ENCODE measurements around the gene CEMP1.
"Not testable (repeated sequence)": the region's sequence is repeated elsewhere in the genome, so short reads cannot be mapped to it uniquely, and the experiment has no call there.

The CEMP1 gene, protein sequence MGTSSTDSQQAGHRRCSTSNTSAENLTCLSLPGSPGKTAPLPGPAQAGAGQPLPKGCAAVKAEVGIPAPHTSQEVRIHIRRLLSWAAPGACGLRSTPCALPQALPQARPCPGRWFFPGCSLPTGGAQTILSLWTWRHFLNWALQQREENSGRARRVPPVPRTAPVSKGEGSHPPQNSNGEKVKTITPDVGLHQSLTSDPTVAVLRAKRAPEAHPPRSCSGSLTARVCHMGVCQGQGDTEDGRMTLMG

DNA sequence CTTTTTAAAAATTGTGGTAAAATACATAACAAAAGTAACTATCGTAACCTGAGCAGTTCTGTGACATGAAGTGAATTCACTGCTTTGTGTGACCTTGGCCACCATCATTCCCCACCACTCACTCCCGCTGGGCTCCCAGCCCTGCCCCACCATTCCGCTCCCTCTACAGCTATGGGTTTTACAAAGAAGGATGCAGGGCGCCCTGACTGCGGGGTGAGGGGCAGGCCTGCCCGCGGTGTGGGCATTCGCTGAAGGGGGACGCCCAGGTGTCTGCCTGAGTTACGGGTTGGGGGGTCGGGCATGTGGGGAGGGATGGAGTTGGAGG lies at the start of gene CEMP1:
Gene CEMP1, minus strand, starts transcription at position 38 of the 325 bp plus-strand sequence. CDS start 335 bp downstream, outside the sequence.
- DNase-seq (ENCODE audit: low spot score), result no peak

DNA sequence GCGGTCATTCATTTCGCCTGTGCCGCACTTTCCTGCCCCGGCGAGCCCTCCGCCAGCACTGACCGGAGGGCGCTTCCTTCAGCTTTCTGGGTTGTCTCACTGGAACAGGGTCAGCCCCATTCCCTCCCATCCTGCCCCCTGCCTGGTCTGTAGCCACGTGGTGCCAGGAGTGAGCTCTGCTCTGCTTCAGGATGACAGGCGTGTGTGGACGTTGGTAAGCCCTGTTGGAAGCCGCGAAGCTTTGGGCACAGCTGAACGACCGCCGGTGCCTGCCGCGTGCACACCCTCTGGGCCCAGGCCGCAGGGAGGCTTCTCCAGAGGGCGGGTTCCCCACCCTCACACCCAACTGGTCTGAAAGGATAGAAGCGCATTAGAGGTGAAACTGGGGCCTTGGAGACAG lies 49.6 kb upstream of the CEMP1 start:
- not testable (repeated sequence) for DNase-seq (ENCODE audit: low spot score)

DNA sequence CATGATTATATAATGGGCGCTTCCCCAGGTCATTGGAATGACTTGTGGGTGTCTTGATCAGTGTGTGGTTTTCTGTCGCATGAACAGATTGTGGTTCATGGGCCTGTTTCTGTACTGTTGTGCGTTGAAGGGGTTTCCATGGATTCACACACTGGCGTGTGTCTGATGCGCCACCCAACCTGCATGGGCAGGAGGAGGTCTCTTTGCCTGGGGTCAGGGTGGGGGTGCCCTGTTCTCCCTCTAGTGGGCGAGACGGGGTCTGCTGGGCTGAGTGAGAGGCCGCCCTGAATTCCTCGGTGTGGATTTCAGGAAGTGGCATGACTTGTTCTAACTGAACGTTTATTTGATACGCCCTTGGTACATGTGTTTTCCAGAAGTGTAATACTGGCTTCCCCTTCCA lies 48.9 kb upstream of the CEMP1 start:
- not testable (repeated sequence) for DNase-seq (ENCODE audit: low spot score)

DNA sequence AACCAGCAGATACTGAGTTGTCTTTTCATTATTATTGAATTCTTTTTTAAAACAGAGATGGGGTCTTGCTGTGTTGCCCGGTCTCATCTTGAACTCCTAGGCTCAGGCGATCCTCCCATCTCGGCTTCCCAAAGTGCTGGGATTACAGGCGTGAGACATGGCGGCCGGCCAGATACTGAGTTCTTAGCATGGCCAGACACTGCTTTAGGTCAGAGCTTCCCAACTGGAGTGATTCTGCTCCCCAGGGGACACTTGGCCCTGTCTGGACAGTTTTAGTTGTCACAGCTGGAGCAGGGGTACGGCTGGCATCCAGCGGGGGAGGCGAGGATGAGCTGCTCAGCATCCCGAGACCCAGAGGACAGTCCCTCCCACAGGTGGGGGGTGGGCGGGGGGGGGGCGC lies 47.7 kb upstream of the CEMP1 start:
- DNase-seq (ENCODE audit: low spot score), result not testable (repeated sequence)

DNA sequence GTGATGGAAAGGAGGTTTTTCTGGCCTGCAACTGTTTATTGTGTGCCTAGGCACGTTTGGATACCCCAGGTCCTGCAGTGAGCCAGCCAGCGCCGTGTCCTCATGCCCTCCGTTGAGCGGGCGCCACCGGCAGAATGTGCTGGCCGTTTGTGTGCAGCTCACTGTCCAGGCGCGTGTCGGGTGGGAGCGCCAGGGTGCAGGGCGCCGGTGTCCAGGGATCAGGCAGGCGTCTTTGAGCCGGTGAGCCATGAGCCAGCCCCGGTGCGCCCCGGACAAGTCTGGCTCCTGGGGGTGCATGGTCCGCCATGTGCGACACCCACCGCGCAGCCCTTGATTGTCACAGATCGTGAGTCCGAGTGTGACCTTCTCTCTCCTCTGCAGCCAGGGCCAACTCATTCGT lies 45.8 kb upstream of the CEMP1 start:
- not testable (repeated sequence) for DNase-seq (ENCODE audit: low spot score)

DNA sequence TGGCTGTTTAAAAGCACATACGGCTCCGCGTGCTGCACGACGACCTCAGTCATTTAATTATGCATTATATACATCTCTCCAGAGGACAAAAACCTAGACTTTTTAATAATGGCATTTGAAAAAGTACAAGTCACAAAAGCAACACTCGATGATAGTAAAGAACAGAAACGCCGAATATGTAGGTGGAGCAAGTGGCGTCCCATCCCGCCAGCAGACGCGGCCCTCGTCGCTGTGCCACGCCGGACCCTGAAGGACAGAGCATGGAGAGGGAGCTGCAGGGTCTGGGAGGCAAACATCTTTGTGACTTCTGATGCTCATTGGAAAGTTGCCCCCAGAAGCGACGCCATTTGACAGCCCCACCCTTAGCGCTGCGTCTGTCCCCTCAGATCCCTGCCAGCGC lies 44.6 kb upstream of the CEMP1 start:
- DNase-seq (ENCODE audit: low spot score), result not testable (repeated sequence)

DNA sequence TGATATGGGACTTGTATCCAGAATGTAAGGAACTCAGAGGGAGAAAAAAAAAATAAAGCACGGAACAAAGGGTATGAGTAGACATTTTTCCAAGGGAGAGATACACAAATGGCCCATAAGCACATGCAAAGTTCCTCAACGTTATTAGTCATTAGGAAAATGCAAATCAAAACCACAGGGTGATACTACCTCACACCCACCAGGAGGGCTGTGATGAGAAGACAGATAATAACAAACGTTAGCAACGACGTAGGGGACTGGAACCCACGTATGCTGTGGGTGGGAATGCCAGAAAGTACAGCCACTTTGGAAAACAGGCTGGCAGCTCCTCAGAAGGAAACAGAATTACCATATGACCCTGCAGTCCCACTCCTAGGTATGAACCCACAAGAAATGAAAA lies 41.5 kb upstream of the CEMP1 start:
- DNase-seq (ENCODE audit: low spot score), result not testable (repeated sequence)

DNA sequence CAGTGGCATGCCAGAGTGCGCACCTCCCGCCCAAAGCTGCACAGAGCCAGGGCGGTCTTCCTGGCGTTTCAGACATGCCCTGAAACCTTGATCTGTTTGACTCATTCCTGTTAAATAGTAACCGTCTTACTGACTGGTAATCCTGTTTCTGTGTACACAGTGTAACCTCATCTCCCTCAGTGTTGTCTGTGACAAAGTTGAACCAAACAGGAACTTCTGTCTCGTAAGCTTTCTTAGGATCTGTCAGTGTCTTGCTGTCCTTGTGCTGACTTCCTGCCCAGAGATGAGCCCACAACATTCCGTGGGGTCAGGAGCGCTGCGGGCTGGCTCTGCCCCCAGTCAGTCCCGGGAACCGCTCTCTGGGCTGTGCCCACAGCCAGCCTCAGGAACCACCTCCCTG lies 37.4 kb upstream of the CEMP1 start:
- DNase-seq (ENCODE audit: low spot score), result not testable (repeated sequence)

DNA sequence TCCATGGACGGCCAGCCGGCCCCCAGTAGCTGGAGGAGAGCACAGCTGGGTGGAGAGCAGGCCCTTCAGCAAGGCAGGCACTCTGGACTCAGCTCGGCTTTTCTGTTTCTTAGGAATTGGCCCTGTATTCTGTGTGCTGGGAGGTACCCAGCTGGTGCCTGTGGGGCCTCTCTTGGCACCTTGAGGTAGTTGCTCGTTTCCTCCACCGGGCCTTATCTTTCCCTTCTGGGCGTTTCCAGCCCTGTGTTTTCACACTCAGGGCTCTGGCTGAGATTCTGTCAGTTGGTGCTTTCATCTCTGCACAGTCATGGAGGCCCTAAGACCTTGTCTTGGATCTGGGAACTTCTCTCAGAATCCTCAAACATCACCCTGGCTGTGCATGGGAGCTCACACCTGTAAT lies 36.3 kb upstream of the CEMP1 start:
- not testable (repeated sequence) for DNase-seq (ENCODE audit: low spot score)

DNA sequence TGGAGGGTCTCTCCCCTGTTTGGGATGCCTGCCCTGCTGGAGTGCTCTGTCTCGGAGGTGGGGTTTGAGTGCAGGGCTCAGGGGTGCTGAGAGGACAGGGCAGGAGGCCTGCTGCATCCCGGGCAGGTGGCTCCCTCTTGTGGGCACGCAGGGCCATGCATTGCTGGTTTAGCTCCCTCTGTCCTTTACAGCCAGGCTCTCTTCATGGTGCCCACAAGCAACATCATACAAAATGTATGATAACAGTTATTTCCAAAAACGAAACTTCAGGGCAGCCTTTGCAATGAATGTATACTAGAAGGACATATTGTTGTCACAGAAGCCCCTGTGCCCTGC lies 29.6 kb upstream of the CEMP1 start:
- not testable (repeated sequence) for DNase-seq (ENCODE audit: low spot score)

DNA sequence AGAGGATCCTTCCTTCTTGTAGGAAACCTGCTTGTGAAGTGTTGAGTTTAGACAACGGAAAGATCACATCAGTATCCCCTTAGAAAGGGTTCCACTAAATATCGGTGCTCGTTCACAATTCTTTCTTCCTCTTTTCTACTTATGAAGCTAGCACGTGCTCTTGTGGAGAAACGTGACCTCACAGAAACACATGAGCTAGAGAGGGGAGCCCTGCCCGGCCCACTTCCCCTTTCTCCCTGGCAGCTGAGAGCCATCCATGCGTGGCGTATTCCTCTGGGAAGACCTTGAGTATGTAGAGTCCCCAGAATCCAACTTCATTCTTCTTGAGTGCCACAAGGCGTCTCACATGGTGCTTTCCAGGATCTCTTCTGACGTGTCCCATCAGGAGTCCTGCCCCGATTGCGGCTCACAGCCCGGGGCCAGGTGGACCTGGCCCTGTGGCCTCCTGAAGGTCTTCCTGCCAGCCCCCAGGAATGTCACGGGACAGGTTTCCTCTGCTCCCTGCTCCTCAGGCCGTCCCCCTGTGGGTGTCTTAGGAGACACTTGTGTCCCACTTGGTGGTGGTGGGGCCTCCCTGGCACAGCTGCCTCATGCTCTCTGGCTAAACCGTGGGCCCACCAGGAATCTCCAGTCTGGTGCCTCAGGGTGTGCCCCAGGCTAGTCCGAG lies 29.1 kb upstream of the CEMP1 start:
- DNase-seq (ENCODE audit: low spot score), result not testable (repeated sequence)

DNA sequence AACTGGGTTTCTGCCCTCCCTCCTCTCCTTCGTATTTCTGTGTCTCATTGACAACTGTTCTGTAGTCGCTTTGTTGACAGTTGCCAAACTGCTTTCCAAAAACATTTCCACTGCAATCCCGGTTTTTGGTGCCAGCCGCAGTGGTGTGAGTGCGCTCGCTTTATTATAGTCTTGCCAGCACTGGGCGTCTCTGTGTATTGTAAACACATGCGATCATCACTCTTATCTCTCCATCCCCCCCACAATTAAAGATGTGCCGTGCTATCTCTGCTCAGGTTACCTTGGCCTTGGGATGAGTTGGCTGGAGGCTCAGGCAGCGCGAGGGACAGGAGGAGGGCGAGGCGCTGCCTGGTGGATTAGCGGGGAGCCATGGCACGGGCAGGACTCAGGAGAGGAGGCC lies 25.9 kb upstream of the CEMP1 start:
- DNase-seq (ENCODE audit: low spot score), result not testable (repeated sequence)

DNA sequence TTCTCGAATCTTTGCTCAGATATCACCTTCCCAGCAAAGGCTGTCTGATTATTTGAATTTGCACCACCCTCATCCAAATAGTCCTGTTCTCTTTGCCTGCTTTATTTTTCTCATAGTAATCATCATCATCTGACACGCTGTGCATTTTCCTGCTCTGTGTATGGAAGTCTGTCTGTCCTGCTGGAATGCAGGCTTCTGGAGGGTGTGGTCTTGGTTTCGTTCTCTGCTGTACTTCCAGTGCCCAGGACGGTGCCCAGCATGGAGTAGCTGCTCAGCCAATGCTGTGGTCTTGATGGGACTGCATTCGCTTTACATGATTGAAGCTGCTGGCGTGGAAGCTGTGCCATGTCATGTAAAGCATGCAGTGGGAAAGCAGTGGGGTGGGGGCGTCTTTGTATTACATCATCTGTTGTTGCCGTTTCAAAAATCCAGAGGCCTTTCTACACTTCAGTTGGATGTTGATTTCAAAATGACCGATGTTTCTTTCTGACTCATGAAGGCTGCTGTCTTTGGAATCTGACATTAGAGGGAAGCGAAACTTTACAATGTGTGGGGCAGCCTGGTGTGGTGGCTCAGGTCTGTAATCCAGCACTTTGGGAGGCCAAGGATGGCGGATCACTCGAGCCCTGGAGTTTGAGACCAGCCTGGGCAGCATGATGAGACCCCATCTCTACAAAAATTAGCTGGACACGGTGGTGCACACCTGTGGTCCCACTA lies 23.7 kb upstream of the CEMP1 start:
- not testable (repeated sequence) for DNase-seq (ENCODE audit: low spot score)

DNA sequence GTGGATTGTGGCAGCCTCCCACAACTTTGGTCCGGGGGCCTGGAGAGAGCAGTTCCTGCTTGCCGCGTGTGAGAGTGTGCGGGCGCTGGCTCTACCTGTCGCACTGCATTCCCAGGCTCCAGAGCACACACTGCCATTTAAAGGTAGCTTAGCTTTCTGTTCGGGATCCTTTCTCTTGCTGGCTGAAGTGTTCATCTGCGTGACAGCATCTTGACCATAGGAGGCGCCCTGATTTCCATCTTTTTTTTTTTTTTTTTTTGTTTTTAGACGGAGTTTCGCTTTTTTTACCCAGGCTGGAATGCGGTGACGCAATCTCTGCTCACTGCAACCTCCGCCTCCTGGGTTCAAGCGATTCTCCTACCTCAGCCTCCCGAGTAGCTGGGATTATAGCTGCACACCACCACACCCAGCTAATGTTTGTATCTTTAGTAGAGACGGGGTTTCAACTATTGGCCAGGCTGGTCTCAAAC lies 20.2 kb upstream of the CEMP1 start:
- not testable (repeated sequence) for DNase-seq (ENCODE audit: low spot score)

DNA sequence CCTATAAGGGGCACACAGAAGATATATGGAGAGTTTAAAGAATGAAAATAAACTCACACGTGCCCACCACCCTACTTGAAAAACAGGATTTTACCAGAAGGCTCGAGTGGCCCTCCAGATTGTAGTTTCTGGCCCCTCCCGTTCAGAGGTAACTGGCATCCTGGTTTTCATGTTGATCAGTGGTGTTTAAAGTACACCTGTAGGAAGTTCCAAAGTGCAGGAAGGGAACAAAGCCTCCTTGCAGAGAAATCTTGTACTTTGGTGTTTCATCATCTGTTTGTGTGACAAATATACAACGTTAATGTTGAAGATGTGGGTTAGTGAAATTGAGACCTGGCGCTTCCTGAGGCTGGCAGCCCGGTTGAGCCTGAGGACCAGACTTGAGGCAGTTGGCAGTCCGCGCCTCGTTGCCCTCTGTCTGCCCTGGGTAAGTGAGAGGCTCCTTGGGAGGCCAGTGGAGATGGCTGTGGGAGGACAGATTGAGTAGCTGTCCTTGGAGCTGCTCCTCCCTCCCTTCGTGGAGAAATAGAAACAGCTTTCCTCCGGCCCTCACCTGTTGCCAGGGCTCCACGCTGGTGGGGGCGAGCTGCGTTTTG lies 19.2 kb upstream of the CEMP1 start:
- not testable (repeated sequence) for DNase-seq (ENCODE audit: low spot score)

DNA sequence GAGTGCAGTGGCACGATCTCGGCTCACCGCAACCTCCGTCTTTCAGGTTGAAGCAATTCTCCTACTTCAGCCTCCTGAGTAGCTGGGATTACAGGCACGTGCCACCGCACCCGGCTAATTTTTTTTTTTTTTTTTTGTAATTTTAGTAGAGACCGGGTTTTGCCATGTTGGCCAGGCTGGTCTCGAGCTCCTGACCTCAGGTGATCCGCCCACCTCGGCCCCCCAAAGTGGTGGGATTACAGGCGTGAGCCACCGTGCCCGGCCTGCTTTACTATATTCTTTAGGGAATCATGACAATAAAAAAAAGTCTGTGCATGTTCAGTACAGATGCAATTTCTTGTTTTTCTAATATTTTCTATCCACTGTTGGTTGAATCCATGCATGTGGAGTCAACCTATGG lies 12.6 kb upstream of the CEMP1 start:
- not testable (repeated sequence) for DNase-seq (ENCODE audit: low spot score)

DNA sequence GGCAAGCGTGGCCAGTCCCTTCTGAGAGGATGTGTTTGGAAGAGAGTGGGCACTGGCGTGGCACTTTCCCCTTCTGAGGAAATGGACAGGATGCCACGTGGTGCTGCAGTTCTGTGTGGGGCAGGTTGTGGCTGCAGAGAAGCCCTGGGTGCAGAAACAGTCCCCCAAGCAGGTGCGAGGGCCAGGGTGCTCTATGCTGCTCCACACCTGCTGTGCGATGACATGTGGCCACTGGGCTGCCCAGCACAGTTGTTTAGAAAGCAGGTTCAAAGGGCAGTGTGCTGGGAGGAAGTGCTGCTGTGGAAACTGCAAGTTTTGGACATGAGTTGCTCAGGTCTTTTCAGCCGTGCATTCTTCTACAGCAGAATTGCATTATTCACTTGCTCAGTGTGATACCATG lies 10.2 kb upstream of the CEMP1 start:
- not testable (repeated sequence) for DNase-seq (ENCODE audit: low spot score)

DNA sequence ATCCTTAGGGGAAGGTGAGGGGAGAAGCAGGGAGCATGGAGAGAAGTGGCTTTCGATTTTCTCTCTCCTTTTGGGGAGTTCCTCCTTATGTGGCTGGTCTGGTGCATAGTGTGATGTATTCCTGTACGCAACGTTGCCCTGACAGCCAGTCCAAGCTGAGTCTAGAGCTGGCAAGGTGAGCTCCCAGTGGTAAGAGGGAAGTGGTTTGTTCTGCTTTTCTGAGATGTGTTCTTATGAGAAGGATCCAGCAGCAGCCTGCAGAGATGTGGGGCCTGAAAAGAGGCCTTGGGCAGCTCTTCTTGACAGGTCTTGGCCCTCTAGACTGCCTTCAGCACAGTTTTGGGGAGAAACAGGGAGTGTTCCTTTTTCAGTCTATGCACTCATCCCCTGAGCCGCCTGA lies 9.7 kb upstream of the CEMP1 start:
- DNase-seq (ENCODE audit: low spot score), result not testable (repeated sequence)

DNA sequence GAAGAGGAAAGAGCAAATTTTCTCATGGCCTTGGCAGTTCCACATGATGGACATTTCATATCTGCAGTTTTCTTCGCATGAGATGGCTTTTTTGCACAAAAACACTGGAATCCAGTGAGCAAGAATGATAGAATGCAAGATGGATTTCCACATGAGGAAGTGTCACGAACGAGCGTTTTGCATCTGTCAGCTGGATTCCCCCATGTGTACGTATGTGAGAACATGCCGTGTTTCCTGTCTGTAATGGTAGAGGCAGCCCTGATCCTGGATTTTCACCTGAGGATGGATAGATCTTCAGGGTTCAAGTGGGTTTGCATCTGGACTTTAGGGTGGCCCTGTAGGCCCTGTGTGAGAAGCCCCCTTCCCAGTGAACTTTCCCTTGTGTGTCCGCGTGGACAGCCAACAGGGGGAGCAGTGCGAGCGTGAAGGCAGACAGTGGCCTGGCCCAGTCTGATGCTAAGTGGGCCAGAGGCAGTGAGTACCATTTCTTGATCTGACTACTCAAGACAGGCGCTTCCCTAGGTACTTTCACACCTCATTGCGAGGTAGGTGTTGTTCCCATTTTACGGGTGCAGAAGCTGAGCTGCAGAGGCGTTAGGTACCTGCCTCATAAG lies 8.7 kb upstream of the CEMP1 start:
- DNase-seq (ENCODE audit: low spot score), result not testable (repeated sequence)

DNA sequence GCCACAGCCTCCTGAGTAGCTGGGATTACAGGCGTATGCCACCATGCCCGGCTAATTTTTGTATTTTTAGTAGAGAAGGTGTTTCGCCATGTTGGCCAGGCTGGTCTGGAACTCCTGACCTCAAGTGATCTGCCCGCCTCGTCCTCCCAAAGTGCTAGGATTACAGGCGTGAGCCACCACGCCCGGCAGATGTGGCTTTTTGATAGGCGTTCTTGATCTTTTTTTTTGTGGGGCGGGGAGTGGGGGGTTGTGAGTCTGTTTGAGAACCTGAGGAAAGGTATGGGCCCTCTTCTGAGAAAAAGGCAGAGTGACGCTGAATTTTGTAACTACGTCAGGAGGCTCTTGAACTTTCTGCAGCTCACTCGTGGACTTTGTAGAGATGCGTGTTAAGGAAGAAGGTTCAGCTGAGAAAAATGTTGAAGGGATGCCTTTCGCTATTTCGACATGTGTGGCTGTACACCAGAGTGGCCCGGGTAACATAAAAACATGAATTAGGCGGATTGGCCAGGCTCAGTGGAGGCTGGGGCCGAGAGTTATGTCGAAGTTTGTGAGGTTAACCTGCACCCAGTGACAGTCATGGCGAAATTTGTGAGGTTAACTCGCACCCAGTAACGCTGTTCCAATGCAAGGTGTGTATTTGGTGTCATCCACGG lies 8.1 kb upstream of the CEMP1 start:
- DNase-seq (ENCODE audit: low spot score), result not testable (repeated sequence)

DNA sequence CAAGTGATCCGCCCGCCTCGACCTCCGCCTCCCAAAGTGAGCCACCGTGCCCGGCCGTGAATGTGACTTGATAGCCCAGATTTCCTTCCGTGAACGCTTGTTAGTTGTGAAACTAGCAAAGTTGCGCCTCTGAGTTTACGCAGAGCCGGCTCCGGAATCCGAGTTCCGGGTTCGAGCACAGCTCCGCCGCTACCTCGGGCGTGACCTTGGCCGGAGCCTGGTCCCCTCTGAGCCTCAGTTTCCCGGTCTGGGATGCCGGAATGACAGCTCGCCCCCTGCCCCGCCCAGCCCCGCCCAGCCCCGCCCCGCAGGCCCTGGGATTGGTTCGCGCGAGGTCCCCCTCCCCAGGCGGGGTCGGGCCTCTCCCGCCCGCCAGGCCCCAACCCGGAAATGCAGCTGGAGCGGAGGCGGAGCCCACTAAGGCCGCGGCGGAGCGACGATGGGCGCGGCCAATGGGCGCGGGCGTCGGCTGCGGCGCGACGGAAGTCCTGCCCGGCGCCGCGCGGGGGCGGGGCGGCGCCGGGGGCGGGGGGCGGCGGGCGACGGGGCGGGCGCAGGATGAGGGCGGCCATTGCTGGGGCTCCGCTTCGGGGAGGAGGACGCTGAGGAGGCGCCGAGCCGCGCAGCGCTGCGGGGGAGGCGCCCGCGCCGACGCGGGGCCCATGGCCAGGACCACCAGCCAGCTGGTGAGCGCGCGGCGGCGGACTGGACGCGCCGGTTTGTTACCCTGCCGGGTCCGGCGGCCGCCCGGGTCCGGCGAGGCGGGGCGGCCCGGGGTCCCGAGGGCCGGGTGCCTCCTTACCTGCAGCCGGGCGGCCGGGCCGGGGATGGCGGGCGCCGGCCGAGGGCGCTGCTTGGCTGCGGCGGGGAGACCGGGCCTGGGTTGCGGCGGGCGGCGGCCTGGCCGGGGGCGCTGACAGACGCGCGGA lies 6.5 kb upstream of the CEMP1 start, which contains the start of gene PDPK1:
Gene PDPK1, plus strand, starts transcription at position 571 of the 929 bp plus-strand sequence. Its CDS starts 92 bp downstream, at position 663.
- peak; percentile 92 for DNase-seq (ENCODE audit: low spot score)

Measured in kidney capillary endothelial cell (primary cell).